Mucosa of rectum (tissue), 2 donors: ENCODE measurements around the gene ATG4C.

Experiments
- H3K27ac ChIP-seq, 2 donors: one replicate each; pipeline ENCODE4 v1.7.0; 2013; ENCODE audit warnings: inconsistent platforms in 2 of 2, low read depth in 2 of 2, low read length in 2 of 2
- H3K27me3 ChIP-seq, 2 donors: one replicate each; pipeline ENCODE4 v1.7.0; 2013; ENCODE audit warnings: low read length in 2 of 2; ENCODE audit not compliant: control insufficient read depth in 2 of 2, insufficient read depth in 2 of 2
- H3K36me3 ChIP-seq, 2 donors: one replicate each; pipeline ENCODE4 v1.7.0; 2013; ENCODE audit warnings: low read length in 2 of 2; ENCODE audit not compliant: control insufficient read depth in 2 of 2, insufficient read depth in 2 of 2
- H3K4me1 ChIP-seq, 2 donors: one replicate each; pipeline ENCODE4 v1.7.0; 2013; ENCODE audit warnings: low read length in 2 of 2, mild to moderate bottlenecking in 1 of 2; ENCODE audit not compliant: control insufficient read depth in 2 of 2, insufficient read depth in 2 of 2
- H3K4me3 ChIP-seq, 2 donors: one replicate each; pipeline ENCODE4 v1.7.0; 2013; ENCODE audit warnings: low read length in 2 of 2
- H3K9ac ChIP-seq, 2 donors: one replicate each; pipeline ENCODE4 v1.7.0; 2013; ENCODE audit warnings: low read length in 2 of 2, low read depth in 1 of 2, mild to moderate bottlenecking in 1 of 2
- H3K9me3 ChIP-seq, 2 donors: one replicate each; pipeline ENCODE4 v1.7.0; 2013; ENCODE audit warnings: low read length in 2 of 2; ENCODE audit not compliant: control insufficient read depth in 2 of 2
- donor health status: healthy.
- donor health status: Normal muscosa, but diverticular disease.

The ATG4C gene

DNA sequence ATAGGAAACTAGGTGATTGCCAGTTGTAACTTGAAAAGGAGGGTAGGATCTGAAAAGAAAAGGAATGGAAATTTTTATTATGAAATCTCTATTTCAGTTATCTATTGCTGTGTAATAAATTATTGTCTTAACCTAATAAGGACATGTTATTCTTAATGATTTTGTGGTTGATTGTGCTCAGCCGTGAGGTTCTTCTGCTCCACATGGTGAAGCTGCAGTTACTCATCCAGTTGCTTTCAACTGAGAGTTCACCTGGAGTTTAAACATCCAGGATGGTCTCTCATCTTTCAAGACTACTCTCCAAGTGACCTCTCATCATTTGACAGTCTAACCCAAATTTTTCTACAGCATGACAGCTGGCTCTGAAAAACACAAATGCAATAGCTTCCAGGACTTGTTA is 96.0 kb downstream of the ATG4C start:
- Histone ChIP-seq H3K27me3 (peaks cover 0 to 3% of the 10 kb centered on the region in 2 donors), H3K4me3 (no peak overlapping the region), H3K36me3 (no peaks in the 10 kb centered on the region), H3K9ac (no peak overlapping the region), H3K9me3 (no peaks in the 10 kb centered on the region), H3K4me1 (no peaks in the 10 kb centered on the region), H3K27ac (no peak overlapping the region)

DNA sequence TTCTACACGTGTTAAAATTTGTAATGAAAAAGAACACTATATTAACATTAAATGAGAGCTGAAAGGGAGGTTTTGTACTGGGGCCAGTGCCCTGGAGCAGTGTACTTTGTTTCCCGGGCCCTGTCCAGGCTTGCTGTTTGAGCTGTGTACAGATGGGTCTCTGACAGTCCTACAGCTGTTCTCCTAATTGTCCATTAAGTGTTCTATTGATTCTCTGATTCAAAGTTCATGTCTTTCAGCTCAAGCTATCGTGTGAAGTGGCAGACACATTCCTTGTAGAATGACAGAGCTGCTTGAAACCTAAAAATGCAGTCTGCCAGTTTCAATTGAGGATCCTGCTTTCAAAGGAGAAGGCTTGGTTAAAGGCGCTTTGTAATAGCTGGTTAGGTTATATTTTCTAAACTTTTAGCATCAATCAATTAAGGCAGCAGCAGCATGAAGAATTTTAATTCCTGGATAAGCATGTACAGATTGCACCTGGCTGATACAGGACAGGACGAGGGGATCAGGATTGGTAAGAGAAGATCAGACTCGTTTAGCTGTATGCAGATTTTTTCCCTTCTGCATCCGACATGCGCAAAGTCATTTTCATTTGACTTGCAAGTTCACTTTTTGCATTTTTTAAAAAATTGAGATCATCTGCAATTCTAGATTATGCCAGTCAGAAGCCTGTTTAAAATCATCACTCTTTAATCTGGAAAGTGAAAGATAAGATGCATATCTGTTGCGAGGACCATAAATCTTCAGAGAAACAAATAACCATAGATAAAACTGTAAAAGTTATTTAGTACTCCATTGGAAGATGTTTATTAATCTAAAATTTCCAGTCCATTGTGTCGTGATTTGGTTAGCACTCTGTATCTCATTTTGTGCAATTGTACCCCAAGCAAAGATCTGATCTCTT is 98.5 kb downstream of the ATG4C start:
- Histone ChIP-seq H3K27me3 (peaks cover 0 to 3% of the 10 kb centered on the region in 2 donors), H3K27ac (no peak overlapping the region), H3K36me3 (no peaks in the 10 kb centered on the region), H3K4me1 (no peaks in the 10 kb centered on the region), H3K9ac (no peak overlapping the region), H3K4me3 (no peak overlapping the region), H3K9me3 (no peaks in the 10 kb centered on the region)

DNA sequence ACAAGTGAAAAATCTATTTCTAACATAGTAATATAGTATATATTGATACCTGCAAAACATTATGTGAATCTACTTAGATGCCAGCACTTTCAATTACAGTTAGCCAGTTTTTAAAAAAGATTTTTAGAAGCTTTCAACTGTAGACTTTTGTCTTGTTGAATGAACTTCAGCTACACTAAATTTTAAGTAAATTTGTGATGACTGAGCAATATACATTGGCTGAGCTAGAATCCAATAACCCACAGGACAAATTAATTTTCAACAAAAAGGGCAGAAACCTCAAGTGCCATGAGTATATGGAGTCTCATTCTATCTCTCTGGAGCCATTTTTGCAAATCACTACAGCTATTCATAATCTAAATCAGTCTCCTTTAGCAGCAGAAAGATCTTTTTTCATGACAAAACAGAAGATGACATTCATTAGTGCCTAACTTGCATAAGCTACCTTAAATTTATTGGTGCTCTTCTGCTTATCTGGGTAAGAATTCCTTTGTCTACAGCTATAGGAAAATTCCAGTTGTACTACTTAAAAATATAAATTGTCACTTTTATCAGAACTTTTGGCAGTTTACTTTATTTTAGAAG is 100.3 kb downstream of the ATG4C start:
- Histone ChIP-seq H3K4me3 (no peak overlapping the region), H3K9ac (no peak overlapping the region), H3K4me1 (no peaks in the 10 kb centered on the region)

DNA sequence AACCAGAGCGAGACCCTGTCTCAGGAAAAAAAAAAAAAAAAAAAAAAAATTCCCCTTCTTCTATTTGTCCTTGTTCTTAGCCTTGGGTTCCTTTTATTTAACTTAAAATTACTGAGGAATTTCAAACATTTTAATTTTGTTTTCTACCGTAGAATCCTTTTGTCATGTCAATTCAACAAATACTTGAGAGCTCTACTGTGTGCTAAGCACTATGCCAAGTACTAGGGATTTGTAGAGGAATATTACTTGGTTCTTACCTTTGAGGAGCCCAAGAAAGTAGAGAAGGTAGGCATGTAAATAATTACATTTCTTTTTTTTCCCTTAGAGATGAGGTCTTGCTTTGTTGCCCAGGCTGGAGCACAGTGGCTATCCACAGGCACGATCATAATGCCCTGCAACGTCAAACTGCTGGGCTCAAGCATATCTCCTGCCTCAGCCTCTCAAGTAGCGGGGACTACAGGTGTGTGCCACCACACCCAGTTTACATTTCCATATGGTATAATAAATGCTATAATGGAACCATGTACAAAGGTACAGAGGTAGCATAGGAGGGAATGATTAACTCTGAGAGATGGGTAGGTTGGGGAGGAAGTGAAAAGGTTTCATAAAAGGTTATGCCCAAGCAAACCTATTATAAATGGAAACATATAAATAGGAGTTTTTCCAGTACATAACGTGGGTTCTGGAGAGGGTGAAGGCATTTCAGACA is 104.0 kb downstream of the ATG4C start:
- Histone ChIP-seq H3K36me3 (no peaks in the 10 kb centered on the region), H3K9ac (no peak overlapping the region), H3K9me3 (no peaks in the 10 kb centered on the region), H3K4me3 (no peak overlapping the region), H3K27me3 (peaks cover 3% of the 10 kb centered on the region in 2 donors), H3K4me1 (no peaks in the 10 kb centered on the region), H3K27ac (no peak overlapping the region)

More for the DNA sequence above, 100.3 kb downstream of the ATG4C start:
- Histone ChIP-seq H3K27ac (no peak overlapping the region), H3K36me3 (no peaks in the 10 kb centered on the region), H3K9me3 (no peaks in the 10 kb centered on the region), H3K27me3 (peaks cover 0 to 3% of the 10 kb centered on the region in 2 donors)

DNA sequence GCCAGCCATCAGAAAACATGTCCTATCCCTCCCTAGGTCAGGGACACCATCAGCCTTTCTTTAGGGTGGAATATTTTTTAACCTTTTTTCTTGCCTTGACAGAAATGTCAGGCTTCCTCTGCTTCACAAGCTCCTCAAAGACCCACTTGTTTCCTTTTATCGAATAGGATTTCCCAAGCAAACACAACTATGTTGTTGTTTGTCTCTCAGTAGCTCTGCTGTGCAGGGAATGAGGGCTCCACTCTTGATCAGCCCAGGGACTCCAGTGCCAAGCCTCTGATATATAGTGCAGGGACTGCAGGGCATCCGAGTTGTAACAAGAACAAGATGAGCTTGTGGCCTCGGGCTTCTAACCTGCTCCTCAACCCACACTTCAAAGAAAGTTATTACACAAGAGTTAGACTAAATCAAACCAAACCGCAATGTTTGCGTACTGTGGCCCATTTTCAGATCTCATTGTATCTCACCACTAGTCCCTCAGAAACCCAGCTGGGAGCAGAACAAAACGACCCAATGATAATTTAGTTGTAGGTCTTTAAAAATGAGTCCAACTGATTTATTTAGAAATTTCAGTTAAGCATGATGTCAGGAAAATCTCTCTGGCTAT is 108.1 kb downstream of the ATG4C start:
- H3K36me3 ChIP-seq, result no peaks in the 10 kb centered on the region
- H3K27me3 ChIP-seq, result peaks cover 3% of the 10 kb centered on the region in 2 donors
- H3K27ac ChIP-seq, result no peak overlapping the region
- H3K4me3 ChIP-seq, result no peak overlapping the region
- no peaks in the 10 kb centered on the region for H3K4me1 ChIP-seq
- H3K9ac ChIP-seq, result no peak overlapping the region
- no peaks in the 10 kb centered on the region for H3K9me3 ChIP-seq

DNA sequence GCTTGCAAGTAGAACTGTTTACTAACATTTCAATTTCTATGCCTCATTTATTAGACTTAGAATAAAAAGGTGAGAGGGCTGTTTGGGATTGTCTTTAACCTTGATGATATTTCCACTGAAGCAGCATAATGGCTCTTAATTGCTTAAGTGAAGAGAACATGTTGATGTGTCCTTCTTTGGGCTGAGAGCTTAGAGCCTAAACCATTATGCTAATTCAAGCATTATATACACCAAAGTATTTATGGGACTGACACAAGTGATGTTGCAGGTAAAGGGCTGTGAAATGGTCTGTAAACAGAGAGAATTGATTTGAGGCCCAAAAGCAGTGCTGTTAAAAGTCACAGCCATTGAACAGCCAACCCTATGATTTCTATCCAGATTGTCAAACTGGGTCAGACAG is 113.9 kb downstream of the ATG4C start:
- Histone ChIP-seq H3K9me3 (no peaks in the 10 kb centered on the region), H3K27me3 (no peaks in the 10 kb centered on the region), H3K9ac (no peak overlapping the region), H3K4me1 (no peaks in the 10 kb centered on the region), H3K27ac (no peak overlapping the region), H3K4me3 (no peak overlapping the region), H3K36me3 (no peaks in the 10 kb centered on the region)

DNA sequence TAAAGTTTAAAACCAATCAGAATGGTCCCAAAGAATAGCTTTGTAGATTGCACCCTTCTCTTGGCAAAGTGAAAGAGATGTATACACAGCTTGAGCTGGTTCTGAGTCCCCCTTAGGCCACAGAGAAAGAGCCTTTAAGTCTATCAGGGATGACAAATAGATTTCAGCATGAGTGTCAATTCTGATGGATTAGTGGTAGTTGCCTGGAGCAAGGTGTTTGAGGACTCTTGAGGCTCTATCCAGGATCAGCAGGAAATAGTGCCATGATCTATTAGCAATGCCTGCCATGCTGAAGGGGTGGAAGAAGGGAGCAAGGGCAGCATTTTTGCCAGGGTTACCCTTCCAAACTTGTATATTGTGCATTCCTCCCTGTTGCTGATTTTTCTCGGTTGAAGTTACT is 116.6 kb downstream of the ATG4C start:
- no peaks in the 10 kb centered on the region for H3K4me1 ChIP-seq
- H3K4me3 ChIP-seq, result no peak overlapping the region
- H3K36me3 ChIP-seq, result no peaks in the 10 kb centered on the region
- no peaks in the 10 kb centered on the region for H3K27me3 ChIP-seq
- no peaks in the 10 kb centered on the region for H3K9me3 ChIP-seq
- H3K9ac ChIP-seq, result no peak overlapping the region
- no peak overlapping the region for H3K27ac ChIP-seq

DNA sequence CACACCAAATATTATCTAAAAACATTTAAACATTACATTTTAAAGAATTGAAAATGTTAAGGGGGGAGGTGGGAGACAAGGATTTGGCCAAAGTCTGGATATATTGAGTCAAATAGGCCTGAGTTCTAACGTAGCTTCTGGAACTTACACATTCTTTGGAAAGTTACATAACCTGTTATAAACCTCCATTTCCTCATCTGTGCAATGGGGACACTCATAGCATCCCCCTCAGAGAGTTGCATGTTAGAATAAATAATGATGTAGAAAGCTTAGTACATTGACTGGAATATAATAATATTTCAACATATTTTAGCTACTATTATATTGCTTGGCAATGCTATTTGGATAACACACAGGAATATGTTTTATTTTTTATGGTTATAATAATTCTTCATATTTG is 117.7 kb downstream of the ATG4C start:
- H3K27me3 ChIP-seq, result no peaks in the 10 kb centered on the region
- no peak overlapping the region for H3K27ac ChIP-seq
- H3K9me3 ChIP-seq, result no peaks in the 10 kb centered on the region
- H3K4me3 ChIP-seq, result no peak overlapping the region
- no peaks in the 10 kb centered on the region for H3K4me1 ChIP-seq
- H3K36me3 ChIP-seq, result no peaks in the 10 kb centered on the region
- H3K9ac ChIP-seq, result no peak overlapping the region

DNA sequence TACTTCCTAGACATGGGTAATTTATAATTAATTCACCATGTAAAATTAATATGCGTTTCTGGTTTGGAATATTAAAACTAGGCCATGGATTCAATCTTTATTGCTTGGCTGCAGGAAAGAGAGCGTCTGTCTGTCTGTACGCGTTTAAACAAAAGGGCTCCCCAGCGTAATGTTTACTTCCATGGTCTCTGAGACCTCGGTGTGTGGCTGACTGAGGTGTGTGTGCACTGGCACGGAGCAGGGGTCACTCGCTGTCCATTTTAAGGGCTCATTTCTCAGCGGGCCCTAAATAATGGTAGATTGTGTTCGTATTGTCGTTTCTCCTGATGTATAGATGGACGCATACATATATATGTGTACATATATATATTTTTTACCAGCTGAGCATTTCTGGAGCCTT is 119.6 kb downstream of the ATG4C start:
- Histone ChIP-seq H3K27me3 (no peaks in the 10 kb centered on the region), H3K9ac (no peak overlapping the region), H3K9me3 (no peaks in the 10 kb centered on the region), H3K27ac (no peak overlapping the region), H3K4me3 (no peak overlapping the region), H3K4me1 (no peaks in the 10 kb centered on the region), H3K36me3 (no peaks in the 10 kb centered on the region)
